Right forelimb (tissue), 1 donor: Measurements from ENCODE around the gene FKBP9.

Experiments used
- DNase-seq: peaks from one replicate; pipeline ENCODE4 v3.0.0-alpha.2; 2018

Gene FKBP9

DNA sequence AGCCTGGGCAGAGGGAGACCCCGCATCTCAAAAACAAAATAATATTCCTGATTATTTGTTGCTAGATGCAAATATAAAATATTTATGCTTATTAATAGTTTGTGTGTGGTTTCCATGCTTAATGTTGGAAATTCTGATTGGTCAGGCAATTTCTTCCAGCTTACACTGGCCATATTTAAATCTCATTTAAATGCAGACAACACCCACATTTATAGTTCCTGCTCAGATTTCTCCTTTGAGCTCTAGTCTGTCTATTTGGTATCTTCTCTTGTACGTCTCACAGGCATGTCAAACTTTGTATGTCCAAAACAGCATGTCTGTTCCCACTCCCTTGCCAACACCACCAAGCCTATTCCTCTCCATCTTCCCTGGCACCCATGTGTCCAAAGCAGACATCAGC lies 52.5 kb downstream of the FKBP9 start:
- no peak for DNase-seq

DNA sequence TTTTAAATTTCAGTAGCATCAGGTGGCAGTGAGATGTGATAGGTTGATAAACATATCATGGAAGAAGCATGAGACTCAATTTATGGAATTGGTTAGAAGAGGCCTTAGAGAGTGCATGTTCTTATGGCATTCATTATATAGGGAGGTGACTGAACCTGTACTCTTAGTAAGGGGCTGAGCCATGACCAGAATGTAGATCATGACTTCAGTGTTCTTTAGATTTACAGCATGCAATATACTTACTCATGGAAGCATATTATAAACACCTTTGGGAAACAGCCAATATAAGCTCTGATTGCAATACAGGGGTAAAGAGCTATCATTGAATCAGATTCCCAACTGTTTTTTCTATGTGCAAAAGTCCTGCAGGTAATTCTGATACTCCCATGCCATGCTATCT lies 55.1 kb downstream of the FKBP9 start:
- no peak for DNase-seq

DNA sequence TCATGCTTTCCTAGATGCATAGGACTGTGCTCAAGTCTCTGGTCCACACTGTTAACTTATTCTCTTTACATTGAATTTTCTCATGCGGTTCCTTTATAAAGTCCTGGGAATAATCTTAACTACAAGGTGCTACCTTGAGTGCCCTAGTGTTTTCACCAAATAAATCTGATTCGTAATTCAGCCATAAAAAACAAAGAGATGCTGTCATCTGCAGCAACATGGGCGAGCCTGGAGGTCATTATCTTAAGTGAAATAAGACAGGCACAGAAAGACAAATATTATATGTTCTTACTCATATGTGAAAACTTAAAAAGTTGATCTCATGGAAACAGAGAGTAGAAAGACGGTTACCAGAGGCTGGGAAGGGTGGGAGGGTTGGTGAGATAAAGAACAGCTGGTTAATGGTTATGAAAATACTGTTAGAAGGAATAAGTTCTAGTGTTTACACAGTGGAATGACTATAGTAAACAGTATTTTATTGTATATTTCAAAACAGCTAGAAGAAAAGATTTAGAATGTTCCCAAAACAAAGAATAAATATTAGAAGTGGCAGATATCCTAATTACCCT lies 67.0 kb downstream of the FKBP9 start:
- DNase-seq: no peak

- DNase-seq: no peak
Observed at GRCh38 chr7:33035776-33036175, 78.5 kb downstream of the FKBP9 start.

DNA sequence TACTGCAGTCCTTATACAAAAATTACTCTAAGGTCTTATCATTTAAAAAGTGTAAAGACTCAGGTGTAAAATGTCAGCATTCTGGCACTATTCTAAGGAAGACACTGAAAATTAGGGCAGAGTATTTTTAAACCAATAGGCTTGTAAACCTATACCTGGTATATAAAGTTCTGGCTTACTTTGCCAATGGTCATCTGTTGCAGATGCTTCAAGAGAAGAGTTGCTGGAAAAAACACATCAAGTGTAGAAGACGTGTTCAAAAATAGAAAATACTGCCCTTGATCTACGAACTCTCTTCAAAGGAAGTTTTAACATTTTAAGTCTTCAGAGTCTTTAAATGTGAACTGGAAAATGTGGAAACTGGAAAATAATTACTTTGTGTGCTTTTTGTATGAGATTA lies 81.4 kb downstream of the FKBP9 start:
- DNase-seq: no peak

DNA sequence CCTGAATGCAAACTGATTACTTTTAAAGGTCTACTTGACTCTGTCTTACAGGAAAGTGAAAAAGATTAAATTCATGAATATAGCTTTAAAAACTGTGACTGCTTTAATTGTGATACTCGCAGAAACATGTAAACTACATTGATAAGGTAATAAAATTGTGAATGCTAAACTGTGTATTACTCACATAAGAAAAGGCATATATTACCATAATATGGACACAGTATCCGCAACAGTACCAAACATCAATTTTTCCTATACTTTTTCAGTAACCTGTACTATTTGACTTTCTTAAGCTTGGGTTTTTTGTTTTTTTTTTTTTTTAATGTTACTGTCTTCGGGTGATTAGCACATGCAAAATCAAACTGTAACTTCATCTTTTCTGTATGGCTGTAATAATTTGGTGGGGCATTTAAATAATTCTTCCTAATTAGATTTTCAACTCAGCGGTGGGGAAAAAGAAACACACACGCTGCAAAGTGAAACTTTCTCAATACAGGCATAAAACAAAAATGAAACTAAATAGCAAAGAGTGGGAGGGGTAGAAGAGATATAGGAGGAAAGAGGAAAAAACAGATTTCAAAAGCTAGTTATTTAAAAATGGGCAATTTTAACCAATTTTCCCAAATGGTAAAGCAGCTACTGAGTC lies 82.1 kb downstream of the FKBP9 start:
- no peak for DNase-seq

DNA sequence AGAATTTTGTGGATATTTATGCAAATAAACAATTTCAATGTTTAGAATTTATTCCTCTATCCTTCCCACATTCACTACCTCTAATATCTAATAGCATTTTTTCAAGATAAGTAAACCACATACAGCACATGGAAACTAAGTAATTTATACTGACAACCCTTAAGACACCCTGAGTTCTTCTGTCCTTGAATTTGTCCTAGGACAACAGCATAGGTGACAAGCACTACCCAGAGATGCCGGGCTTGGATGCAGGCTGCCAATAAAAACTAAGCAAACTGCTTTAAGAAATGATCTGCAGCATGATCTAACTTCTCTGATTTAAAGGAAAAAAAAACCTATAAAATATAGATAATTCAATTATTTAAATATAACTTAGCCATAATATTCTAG lies 82.7 kb downstream of the FKBP9 start:
- DNase-seq: no peak

DNA sequence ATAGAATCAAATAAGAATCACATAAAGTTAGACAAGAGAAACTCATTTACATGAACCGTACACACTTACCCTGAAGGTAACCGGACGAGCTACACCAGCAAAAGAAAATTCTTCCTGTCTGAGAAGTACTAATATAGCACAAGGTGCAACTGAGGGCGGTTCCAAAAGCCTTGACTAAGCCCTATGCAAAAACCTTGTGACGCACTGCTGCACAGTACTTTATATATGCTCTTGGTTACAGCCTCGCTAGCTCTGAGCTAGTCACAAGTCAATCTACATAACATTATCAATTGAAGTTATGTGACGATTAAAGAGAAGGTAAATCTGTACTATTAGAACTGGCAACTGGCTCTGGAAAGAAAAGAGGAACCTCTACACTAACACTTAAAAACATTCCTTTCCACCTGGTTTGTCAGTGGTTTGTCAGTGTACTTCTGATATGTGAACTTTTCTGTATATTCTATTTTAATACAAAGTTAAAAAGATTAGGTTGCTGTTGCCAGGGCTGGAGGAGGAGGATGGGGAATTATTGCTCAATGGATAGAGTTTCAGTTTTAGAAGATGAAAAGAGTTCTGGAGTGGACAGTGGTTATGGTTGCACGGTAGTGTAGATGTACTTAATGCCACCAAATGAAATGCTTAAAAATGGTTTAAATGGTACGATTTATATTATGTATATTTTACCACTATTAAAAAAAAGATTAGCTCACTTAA lies 83.7 kb downstream of the FKBP9 start:
- no peak for DNase-seq

DNA sequence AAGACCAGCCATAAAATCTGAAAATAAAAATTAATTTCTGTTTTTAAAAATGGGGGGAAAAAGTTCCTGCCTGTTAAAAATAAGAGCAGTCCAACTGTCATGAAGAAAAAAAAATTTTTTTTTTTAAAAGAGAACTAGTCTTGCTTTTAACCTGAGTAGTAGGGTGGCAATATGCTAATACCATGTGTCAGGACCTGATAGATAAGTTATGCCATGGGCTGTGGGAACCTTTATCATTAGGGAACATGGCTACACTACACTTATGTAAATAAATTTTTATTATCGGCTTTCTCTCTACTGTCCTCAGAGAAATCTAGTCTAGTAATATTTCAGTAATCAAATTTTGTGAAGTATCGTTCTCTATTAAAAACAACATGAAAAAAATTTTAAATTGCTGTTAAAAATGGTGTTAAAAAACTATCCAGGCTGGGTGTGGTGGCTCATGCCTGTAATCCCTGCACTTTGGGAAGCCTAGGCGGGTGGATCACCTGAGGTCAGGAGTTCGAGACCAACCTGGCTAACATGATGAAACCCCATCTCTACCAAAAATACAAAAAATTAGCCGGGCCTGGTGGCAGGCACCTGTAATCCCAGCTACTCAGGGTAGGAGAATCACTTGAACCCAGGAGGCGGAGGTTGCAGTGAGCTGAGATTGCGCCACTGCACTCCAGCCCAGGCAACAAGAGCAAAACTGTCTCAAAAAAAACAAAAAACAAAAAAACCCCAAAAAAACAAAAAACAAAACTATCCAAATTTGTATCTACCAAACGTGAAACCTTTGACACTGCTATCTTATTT lies 84.6 kb downstream of the FKBP9 start:
- no peak for DNase-seq

GRCh38 chr7:33043501-33044400 lies 86.5 kb downstream of the FKBP9 start:
- DNase-seq: no peak

GRCh38 chr7:33044401-33044718 lies 87.1 kb downstream of the FKBP9 start:
- no peak for DNase-seq

- no peak for DNase-seq
Observed at GRCh38 chr7:33044986-33045385, 87.7 kb downstream of the FKBP9 start.

DNA sequence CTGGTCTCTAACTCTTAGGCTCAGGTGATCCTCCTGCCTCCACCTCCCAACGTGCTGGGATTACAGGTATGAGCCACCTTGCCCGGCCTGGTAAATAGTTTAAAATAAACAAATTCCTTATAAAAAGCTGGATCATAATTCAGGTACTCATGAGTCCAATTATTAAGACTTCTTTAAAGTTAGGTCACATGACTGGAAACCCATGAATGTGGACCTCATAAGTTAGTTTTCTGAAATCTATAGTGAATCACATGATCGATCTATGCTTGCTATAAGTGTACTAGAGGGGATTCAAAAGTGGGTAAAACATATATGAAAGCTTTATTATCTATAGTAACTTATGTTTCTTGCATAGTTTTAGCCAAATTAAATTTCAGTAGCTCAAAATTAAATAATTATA lies 91.0 kb downstream of the FKBP9 start:
- DNase-seq: no peak

GRCh38 chr7:33048704-33049103 lies 91.5 kb downstream of the FKBP9 start:
- no peak for DNase-seq

DNA sequence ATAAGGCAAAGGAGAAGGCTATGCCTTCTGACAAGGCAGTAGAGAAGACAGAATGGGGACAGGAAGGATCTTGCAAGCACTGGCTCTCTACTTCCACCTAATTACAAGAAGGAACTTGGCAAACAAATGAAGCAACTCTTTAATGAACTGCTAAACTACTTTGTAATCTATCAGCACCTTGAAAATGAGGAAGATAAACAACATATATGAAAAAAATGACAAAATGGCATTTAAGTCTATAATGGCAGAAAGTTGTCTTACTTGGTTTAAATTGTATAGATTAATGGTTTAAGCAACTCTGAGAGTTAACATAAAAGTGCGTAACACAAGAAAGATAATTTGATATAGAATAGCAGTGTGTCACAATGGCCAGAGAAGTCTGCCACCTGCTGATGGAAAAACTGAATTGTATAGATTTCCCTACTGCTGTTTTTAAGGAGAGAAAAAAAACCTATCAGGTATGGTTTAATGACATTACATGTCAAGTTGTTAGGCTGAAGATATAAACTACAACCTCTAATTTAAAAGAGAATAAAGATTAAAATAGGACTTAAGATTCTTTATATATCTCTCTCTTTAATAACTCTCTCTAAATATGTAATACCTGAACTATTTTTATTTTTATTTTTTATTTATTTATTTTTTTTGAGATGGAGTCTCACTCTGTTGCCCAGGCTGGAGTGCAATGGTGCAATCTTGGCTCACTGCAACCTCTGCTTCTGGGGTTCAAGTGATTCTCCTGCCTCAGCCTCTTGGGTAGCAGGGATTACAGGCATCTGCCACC lies 93.5 kb downstream of the FKBP9 start:
- no peak for DNase-seq

DNA sequence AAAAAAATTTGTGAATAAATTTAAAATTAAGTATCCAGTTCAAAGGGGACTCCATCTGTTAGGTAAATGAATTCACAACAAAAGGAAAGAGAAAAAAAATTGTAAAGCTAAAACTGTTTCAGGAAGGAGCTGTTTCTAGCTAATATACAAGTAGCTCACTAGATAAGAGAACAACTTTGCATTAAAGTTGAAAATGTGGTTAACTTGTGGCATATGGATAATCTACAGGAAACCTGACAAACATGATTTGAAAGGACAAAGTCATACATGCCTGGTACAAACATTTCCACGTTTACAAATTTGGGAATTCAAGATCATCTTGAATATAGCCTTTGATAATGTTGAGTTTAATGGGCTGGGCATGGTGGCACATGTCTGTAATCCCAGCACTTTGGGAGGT lies 96.5 kb downstream of the FKBP9 start:
- no peak for DNase-seq

- no peak for DNase-seq
Observed at GRCh38 chr7:33054261-33054964, 97.2 kb downstream of the FKBP9 start.

DNA sequence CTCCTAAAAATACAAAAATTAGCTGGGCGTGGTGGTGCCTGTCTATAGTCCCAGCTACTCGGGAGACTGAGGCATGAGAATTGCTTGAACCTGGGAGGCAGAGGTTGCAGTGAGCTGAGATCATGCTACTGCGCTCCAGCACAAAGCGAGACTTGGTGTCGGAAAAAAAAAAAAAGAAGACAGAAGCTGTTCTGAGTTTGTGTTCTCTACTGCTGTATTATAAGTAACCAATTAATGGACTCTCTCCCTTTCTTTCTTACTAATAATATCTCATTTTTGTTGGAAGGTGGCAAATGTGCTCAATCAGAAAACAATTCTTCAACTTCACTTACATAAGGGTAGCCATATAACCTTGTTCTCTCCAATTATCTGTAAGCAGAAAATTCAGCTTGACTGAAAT lies 97.9 kb downstream of the FKBP9 start:
- no peak for DNase-seq
